ENCODE measurements around the gene IGFL1. TPM values are rescaled to one million over a fixed set of nuclear protein-coding genes. Genes with fewer than 3 reads are reported as not detected.

The IGFL1 gene
- total and polyA plus RNA-seq, 2 of the 8 experiments (the other 6 are each of a cell fraction or from before 2014, with no cell fraction given) = not detected

GRCh38 chr19:46239193-46240024 is 9.9 kb downstream of the IGFL1 start:
- Histone ChIP-seq H2BK20ac (ENCODE audit: low read length) (no peak overlapping the region), H3K79me1 (ENCODE audit: low read depth, low read length) (no peaks in the 10 kb centered on the region), H4K91ac (replicated peaks; ENCODE audit: insufficient read length, low read length) (no peak overlapping the region), H4K20me1 (replicated peaks in 1 of 2; ENCODE audit: control insufficient read depth in 1 of 2, insufficient read depth in 2 of 2, low read length in 2 of 2) (no peaks in the 10 kb centered on the region), H2AK5ac (ENCODE audit: low read depth, low read length) (no peak overlapping the region), H3K27me3 (replicated peaks in 1 of 4; ENCODE audit: control insufficient read depth in 3 of 4, extremely low read depth in 1 of 4, insufficient read depth in 3 of 4, low read length in 3 of 4) (no peaks in the 10 kb centered on the region), H3K23me2 (ENCODE audit: low read depth, low read length) (no peaks in the 10 kb centered on the region), H2BK12ac (ENCODE audit: low read depth, low read length) (no peak overlapping the region), H3K4me1 (replicated peaks in 1 of 4; ENCODE audit: control insufficient read depth in 3 of 4, insufficient read depth in 4 of 4, low read length in 3 of 4) (no peaks in the 10 kb centered on the region), H4K8ac (ENCODE audit: extremely low read depth, insufficient read depth, low read length) (no peak overlapping the region), H3K36me3 (ENCODE audit: control insufficient read depth in 2 of 4, insufficient read depth in 4 of 4, low read length in 3 of 4) (no peaks in the 10 kb centered on the region), H3K4me2 (ENCODE audit: insufficient read depth in 1 of 2, low read depth in 2 of 2, low read length in 2 of 2) (no peak overlapping the region), H3K23ac (ENCODE audit: insufficient read length) (no peak overlapping the region), H3K9me3 (ENCODE audit: insufficient read depth in 2 of 2, low read depth in 1 of 2, low read length in 1 of 2) (no peaks in the 10 kb centered on the region), H3K4me3 (ENCODE audit: extremely low read depth in 1 of 4, insufficient read depth in 2 of 4, low read depth in 3 of 4, low read length in 4 of 4) (no peak overlapping the region), H3K18ac (ENCODE audit: extremely low read depth, low read length) (no peak overlapping the region), H4K5ac (ENCODE audit: insufficient read length, low read depth, low read length) (no peak overlapping the region), H2AFZ (ENCODE audit: low read length) (no peak overlapping the region), H3K4ac (replicated peaks; ENCODE audit: insufficient read length, low read depth, low read length) (no peak overlapping the region), H3K79me2 (ENCODE audit: control insufficient read depth in 1 of 2, insufficient read depth in 2 of 2, low read length in 2 of 2) (no peaks in the 10 kb centered on the region), H2BK5ac (ENCODE audit: low read depth, low read length) (no peak overlapping the region), H3K27ac (ENCODE audit: low read depth, low read length) (no peak overlapping the region), H3K9ac (replicated peaks in 1 of 4; ENCODE audit: extremely low read depth in 1 of 4, low read depth in 3 of 4, low read length in 3 of 4) (no peak overlapping the region), H2BK15ac (ENCODE audit: low read length) (no peak overlapping the region), H3K56ac (replicated peaks; ENCODE audit: insufficient read length, low read depth, low read length) (no peak overlapping the region), H2BK120ac (replicated peaks; ENCODE audit: low read depth, low read length) (no peak overlapping the region), H3K14ac (ENCODE audit: insufficient read length) (no peak overlapping the region)
- POLR2A ChIA-PET (ENCODE audit: partially characterized antibody) = no interaction called here
- WGBS, 2 experiments (ENCODE audit: extremely low coverage in 1 of 2, insufficient coverage in 1 of 2, insufficient read length in 1 of 2, insufficient replicate concordance in 2 of 2, low coverage in 1 of 2, low lambda C conversion rate in 2 of 2, missing lambda C conversion rate in 1 of 2) = 91% methylated on average over 6 of the region's 6 CpGs; no CpG with 5 or more reads in 1 of the 2 experiments
- FAIRE-seq (no peak), DNase-seq (ENCODE audit: low read depth in 1 of 2, low spot score in 2 of 2) (no peak)
- CTCF ChIA-PET (ENCODE audit: partially characterized antibody) = interaction anchor here (0.7 to 1.7 kb wide), 9 partner anchors 10 to 192 kb away, joined by 3 to 5 read pairs (median 3); no protein-coding TSS in a partner anchor
- TF ChIP-seq MAFK (IDR thresholded peaks at IDR 0.05; ENCODE audit: low read depth, low read length) = no peak
- no peak for TF ChIP-seq BCL11A (IDR thresholded peaks at IDR 0.05; ENCODE audit: low read depth in 2 of 2, low read length in 2 of 2)
- TF ChIP-seq CBX8 (IDR thresholded peaks at IDR 0.05; ENCODE audit: borderline replicate concordance, low read depth, low read length) = no peak

All from H1 (cell line).